SK-N-SH treated with all-trans-retinoic acid at 6 μM for 48 hours (cell line): Measurements from ENCODE around the gene ERN1.

Experiments used
- ATAC-seq: fragments of 200-7000 bp; cut with Tn5 transposase; 3 replicates; pipeline ENCODE4 v1.9.1; 2020; ENCODE audit warnings: mild to moderate bottlenecking, moderate library complexity
- ARNTL ChIP-seq: fragments of 450-650 bp; formaldehyde crosslinking; IDR thresholded peaks from 2 replicates; pipeline ENCODE4 v1.5.0; 2020; ENCODE audit warnings: low read depth, mild to moderate bottlenecking, moderate library complexity, borderline replicate concordance
- BACH2 ChIP-seq: fragments of 250-450 bp; sonication (Bioruptor Pico); IDR thresholded peaks from 2 replicates; pipeline ENCODE4 v1.9.0; 2021; ENCODE audit warnings: mild to moderate bottlenecking, borderline replicate concordance
- CSDC2 ChIP-seq: fragments of 250-450 bp; sonication (Bioruptor Pico); IDR thresholded peaks from 2 replicates; pipeline ENCODE4 v1.5.0; 2020; ENCODE audit warnings: mild to moderate bottlenecking, moderate library complexity
- ESRRG ChIP-seq: fragments of 250-450 bp; sonication (Bioruptor Pico); IDR thresholded peaks from 2 replicates; pipeline ENCODE4 v1.6.1; 2021; ENCODE audit warnings: mild to moderate bottlenecking
- GLIS3 ChIP-seq: fragments of 250-450 bp; sonication (Bioruptor Pico); IDR thresholded peaks from 2 replicates; pipeline ENCODE4 v1.5.0; 2020; ENCODE audit warnings: mild to moderate bottlenecking, moderate library complexity
- ISL1 ChIP-seq: fragments of 250-450 bp; sonication (Bioruptor Pico); IDR thresholded peaks from 2 replicates; pipeline ENCODE4 v2.1.2; 2022; ENCODE audit warnings: mild to moderate bottlenecking, moderate library complexity
- OSR1 ChIP-seq: fragments of 250-450 bp; sonication (Bioruptor Pico); IDR thresholded peaks from 2 replicates; pipeline ENCODE4 v1.8.0; 2022; ENCODE audit warnings: moderate library complexity, mild to moderate bottlenecking, inconsistent platforms
- PPARA ChIP-seq: fragments of 250-450 bp; sonication (Bioruptor Pico); IDR thresholded peaks from 2 replicates; pipeline ENCODE4 v1.5.0; 2020; ENCODE audit warnings: mild to moderate bottlenecking, borderline replicate concordance
- SNAI2 ChIP-seq: fragments of 250-450 bp; sonication (Bioruptor Pico); IDR thresholded peaks from 2 replicates; pipeline ENCODE4 v1.5.0; 2020; ENCODE audit warnings: mild to moderate bottlenecking, moderate library complexity
- TCF4 ChIP-seq: fragments of 250-450 bp; sonication (Bioruptor Pico); IDR thresholded peaks from 2 replicates; pipeline ENCODE4 v1.8.0; 2021; ENCODE audit warnings: mild to moderate bottlenecking, moderate library complexity, borderline replicate concordance
- TOX ChIP-seq: fragments of 250-450 bp; sonication (Bioruptor Pico); IDR thresholded peaks from 2 replicates; pipeline ENCODE4 v1.8.0; 2021; ENCODE audit warnings: mild to moderate bottlenecking, moderate library complexity, borderline replicate concordance
- ZC3H10 ChIP-seq: fragments of 250-450 bp; sonication (Bioruptor Pico); IDR thresholded peaks from 2 replicates; pipeline ENCODE4 v1.5.1; 2021; ENCODE audit warnings: mild to moderate bottlenecking, moderate library complexity
- ZFP3 ChIP-seq: fragments of 250-450 bp; sonication (Bioruptor Pico); IDR thresholded peaks from 2 replicates; pipeline ENCODE4 v1.5.0; 2020; ENCODE audit warnings: mild to moderate bottlenecking, moderate library complexity
- ZFP30 ChIP-seq: fragments of 450-650 bp; formaldehyde crosslinking; IDR thresholded peaks from 2 replicates; pipeline ENCODE4 v1.5.0; 2022; ENCODE audit warnings: mild to moderate bottlenecking, moderate library complexity
- ZNF565 ChIP-seq: fragments of 450-650 bp; formaldehyde crosslinking; conservative IDR thresholded peaks from 2 replicates; pipeline ENCODE4 v1.5.0; 2020; ENCODE audit warnings: low read depth, mild to moderate bottlenecking, moderate library complexity
- ZNF70 ChIP-seq: fragments of 450-650 bp; formaldehyde crosslinking; IDR thresholded peaks from 2 replicates; pipeline ENCODE4 v1.5.0; 2020; ENCODE audit warnings: mild to moderate bottlenecking, moderate library complexity
- ZNF8 ChIP-seq: fragments of 450-650 bp; formaldehyde crosslinking; IDR thresholded peaks from 2 replicates; pipeline ENCODE4 v1.5.0; 2020; ENCODE audit warnings: mild to moderate bottlenecking, moderate library complexity
- TF ChIP-seq, protein P1 (sequence below): fragments of 250-450 bp; sonication (Bioruptor Pico); IDR thresholded peaks from 2 replicates; pipeline ENCODE4 v1.5.1; 2021; ENCODE audit warnings: mild to moderate bottlenecking, moderate library complexity
- TF ChIP-seq, protein P2 (sequence below): fragments of 250-450 bp; sonication (Bioruptor Pico); IDR thresholded peaks from 2 replicates; pipeline ENCODE4 v1.8.0; 2020; ENCODE audit warnings: mild to moderate bottlenecking, moderate library complexity, borderline replicate concordance
- TF ChIP-seq, protein P3 (sequence below): fragments of 250-450 bp; sonication (Bioruptor Pico); IDR thresholded peaks from 2 replicates; pipeline ENCODE4 v1.5.1; 2020; ENCODE audit warnings: low read depth, mild to moderate bottlenecking, moderate library complexity
- TF ChIP-seq, protein P4 (sequence below): fragments of 250-450 bp; sonication (Bioruptor Pico); IDR thresholded peaks from 2 replicates; pipeline ENCODE4 v1.5.0; 2020; ENCODE audit warnings: mild to moderate bottlenecking, moderate library complexity
- TF ChIP-seq, protein P5 (sequence below): fragments of 250-450 bp; sonication (Bioruptor Pico); IDR thresholded peaks from 2 replicates; pipeline ENCODE4 v1.8.0; 2021; ENCODE audit warnings: low read depth, mild to moderate bottlenecking, moderate library complexity, borderline replicate concordance

Gene ERN1

DNA sequence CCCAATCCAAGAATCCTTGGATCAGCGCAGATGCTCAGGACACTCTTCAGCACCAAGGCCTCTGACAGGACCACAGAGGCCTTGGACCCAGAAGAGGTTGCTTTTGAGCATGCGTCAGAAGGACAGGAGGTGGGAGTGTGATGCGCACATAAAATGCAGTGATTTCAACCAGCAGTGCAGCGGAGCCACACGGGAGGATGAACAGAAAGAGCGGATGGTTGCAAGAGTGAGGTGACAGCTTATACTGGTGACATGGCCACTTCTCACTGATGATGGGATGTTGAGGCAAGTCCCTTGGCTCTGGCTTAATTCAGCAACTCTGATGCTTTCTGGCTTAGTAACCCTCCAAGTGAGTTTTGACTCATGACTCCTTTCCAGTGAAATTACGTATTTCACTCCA lies 25.2 kb upstream of the ERN1 start:
- TF ChIP-seq ZNF8 (no peak), SNAI2 (CRISPR knock-in tag) (no peak), ISL1 (CRISPR knock-in tag) (no peak), ZNF70 (CRISPR knock-in tag) (no peak), ZFP30 (CRISPR knock-in tag) (no peak), ZFP3 (no peak), TOX (no peak), ESRRG (CRISPR knock-in tag) (no peak), CSDC2 (CRISPR knock-in tag) (no peak), ARNTL (no peak), OSR1 (CRISPR knock-in tag) (no peak), TCF4 (no peak), GLIS3 (CRISPR knock-in tag) (no peak)
- TF ChIP-seq, protein P1, sequence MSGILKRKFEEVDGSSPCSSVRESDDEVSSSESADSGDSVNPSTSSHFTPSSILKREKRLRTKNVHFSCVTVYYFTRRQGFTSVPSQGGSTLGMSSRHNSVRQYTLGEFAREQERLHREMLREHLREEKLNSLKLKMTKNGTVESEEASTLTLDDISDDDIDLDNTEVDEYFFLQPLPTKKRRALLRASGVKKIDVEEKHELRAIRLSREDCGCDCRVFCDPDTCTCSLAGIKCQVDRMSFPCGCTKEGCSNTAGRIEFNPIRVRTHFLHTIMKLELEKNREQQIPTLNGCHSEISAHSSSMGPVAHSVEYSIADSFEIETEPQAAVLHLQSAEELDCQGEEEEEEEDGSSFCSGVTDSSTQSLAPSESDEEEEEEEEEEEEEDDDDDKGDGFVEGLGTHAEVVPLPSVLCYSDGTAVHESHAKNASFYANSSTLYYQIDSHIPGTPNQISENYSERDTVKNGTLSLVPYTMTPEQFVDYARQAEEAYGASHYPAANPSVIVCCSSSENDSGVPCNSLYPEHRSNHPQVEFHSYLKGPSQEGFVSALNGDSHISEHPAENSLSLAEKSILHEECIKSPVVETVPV, result no peak
- TF ChIP-seq, protein P2, sequence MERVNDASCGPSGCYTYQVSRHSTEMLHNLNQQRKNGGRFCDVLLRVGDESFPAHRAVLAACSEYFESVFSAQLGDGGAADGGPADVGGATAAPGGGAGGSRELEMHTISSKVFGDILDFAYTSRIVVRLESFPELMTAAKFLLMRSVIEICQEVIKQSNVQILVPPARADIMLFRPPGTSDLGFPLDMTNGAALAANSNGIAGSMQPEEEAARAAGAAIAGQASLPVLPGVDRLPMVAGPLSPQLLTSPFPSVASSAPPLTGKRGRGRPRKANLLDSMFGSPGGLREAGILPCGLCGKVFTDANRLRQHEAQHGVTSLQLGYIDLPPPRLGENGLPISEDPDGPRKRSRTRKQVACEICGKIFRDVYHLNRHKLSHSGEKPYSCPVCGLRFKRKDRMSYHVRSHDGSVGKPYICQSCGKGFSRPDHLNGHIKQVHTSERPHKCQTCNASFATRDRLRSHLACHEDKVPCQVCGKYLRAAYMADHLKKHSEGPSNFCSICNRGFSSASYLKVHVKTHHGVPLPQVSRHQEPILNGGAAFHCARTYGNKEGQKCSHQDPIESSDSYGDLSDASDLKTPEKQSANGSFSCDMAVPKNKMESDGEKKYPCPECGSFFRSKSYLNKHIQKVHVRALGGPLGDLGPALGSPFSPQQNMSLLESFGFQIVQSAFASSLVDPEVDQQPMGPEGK, result no peak
- TF ChIP-seq, protein P3, sequence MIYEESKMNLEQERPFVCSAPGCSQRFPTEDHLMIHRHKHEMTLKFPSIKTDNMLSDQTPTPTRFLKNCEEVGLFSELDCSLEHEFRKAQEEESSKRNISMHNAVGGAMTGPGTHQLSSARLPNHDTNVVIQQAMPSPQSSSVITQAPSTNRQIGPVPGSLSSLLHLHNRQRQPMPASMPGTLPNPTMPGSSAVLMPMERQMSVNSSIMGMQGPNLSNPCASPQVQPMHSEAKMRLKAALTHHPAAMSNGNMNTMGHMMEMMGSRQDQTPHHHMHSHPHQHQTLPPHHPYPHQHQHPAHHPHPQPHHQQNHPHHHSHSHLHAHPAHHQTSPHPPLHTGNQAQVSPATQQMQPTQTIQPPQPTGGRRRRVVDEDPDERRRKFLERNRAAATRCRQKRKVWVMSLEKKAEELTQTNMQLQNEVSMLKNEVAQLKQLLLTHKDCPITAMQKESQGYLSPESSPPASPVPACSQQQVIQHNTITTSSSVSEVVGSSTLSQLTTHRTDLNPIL, result no peak
- TF ChIP-seq, protein P4, sequence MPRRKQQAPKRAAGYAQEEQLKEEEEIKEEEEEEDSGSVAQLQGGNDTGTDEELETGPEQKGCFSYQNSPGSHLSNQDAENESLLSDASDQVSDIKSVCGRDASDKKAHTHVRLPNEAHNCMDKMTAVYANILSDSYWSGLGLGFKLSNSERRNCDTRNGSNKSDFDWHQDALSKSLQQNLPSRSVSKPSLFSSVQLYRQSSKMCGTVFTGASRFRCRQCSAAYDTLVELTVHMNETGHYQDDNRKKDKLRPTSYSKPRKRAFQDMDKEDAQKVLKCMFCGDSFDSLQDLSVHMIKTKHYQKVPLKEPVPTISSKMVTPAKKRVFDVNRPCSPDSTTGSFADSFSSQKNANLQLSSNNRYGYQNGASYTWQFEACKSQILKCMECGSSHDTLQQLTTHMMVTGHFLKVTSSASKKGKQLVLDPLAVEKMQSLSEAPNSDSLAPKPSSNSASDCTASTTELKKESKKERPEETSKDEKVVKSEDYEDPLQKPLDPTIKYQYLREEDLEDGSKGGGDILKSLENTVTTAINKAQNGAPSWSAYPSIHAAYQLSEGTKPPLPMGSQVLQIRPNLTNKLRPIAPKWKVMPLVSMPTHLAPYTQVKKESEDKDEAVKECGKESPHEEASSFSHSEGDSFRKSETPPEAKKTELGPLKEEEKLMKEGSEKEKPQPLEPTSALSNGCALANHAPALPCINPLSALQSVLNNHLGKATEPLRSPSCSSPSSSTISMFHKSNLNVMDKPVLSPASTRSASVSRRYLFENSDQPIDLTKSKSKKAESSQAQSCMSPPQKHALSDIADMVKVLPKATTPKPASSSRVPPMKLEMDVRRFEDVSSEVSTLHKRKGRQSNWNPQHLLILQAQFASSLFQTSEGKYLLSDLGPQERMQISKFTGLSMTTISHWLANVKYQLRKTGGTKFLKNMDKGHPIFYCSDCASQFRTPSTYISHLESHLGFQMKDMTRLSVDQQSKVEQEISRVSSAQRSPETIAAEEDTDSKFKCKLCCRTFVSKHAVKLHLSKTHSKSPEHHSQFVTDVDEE (CRISPR knock-in tag), result no peak
- TF ChIP-seq, protein P5, sequence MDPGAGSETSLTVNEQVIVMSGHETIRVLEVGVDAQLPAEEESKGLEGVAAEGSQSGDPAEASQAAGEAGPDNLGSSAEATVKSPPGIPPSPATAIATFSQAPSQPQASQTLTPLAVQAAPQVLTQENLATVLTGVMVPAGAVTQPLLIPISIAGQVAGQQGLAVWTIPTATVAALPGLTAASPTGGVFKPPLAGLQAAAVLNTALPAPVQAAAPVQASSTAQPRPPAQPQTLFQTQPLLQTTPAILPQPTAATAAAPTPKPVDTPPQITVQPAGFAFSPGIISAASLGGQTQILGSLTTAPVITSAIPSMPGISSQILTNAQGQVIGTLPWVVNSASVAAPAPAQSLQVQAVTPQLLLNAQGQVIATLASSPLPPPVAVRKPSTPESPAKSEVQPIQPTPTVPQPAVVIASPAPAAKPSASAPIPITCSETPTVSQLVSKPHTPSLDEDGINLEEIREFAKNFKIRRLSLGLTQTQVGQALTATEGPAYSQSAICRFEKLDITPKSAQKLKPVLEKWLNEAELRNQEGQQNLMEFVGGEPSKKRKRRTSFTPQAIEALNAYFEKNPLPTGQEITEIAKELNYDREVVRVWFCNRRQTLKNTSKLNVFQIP (CRISPR knock-in tag), result no peak
- no peak for ATAC-seq

DNA sequence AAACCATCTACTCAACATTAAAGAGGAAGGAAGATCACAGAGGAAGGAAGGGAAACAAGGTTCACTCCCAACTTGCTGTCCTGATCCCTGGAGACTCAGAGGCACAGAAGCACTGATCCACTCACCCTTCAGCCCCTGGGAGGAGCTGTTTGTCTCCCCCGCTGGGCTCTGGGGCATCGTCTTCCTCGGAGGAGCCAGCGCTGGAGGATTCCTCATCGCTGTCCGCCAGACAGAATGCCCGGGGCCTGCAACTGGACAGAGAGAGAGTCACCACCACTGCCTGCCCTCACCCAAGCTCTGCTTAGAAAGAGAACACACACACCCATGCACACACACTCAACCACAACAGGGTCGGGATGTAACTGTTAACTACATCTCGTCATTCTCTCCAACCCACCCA lies 24.8 kb upstream of the ERN1 start:
- ATAC-seq, result no peak
- TF ChIP-seq ZNF8 (no peak), ZNF565 (CRISPR knock-in tag) (no peak), SNAI2 (CRISPR knock-in tag) (no peak), PPARA (no peak), TCF4 (no peak)

DNA sequence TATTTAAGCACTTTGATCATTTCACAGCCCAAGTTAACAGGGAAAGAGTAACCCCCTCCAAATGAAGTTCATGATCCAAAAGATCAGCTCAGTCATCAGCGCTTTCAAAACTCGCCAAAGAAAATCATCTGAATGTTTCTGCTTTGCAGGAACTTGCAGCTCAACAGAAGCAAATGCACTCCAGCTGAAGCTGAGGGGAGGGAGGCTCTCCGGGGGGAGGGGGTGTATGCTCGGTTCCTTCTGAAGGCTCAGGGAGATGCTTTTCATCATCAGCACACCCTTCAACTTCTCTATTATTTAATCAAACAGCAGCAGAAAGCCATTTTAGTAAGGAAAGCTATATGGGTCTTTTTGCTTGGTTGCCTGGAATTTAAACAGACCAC lies 24.4 kb upstream of the ERN1 start:
- TF ChIP-seq ZC3H10 (CRISPR knock-in tag), result no peak
- no peak for TF ChIP-seq BACH2 (CRISPR knock-in tag)
- no peak for ATAC-seq

DNA sequence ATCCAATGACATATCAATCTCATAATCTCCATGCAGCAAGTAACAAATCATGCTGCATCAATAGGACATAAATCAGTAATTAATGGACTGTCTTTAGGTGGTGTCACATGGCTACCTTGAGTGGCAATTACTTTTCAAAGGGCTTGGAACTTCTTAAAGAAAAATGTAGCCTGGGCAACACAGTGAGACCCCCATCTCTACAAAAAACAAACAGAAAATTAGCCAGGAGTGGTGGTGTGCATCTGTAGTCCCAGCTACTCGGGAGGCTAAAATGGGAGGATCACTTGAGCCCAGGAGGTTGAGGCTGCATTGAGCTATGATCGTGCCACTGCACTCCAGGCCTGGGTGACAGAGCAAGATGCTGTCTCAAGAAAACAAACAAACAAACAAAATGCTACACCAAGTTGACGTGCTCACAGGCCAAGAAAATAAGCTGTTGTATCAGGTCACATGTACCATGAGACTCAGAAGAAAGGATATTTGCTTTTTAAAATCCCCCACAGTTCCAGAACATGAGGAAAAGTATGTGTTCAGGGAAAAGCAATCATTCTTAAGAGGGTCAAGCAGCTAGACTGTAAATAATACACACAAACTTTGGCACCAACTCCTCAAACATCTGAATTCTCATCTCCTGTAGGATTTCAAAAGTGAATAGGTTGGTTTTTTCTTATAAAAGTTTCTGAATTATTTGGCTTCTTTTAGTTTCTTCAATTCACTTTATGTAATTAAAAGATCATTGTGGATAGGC lies 23.8 kb upstream of the ERN1 start:
- TF ChIP-seq ZFP3 (no peak), ESRRG (CRISPR knock-in tag) (no peak)
- TF ChIP-seq, protein P4 (CRISPR knock-in tag), result no peak
- no peak for ATAC-seq
